K562 (cell line): ENCODE results near the gene MPPED2. TPM values are rescaled to one million over a fixed set of nuclear protein-coding genes. Genes with fewer than 3 reads are reported as not detected.

ENCODE experiments used
- ATAC-seq: fragments of 200-7000 bp; cut with Tn5 transposase; 3 replicates; pipeline ENCODE4 v1.9.1; 2020; ENCODE audit warnings: moderate library complexity
- BruUV-seq: library from RNA; stranded (reverse); fragments of 400-500 nt; replicated peaks from 2 replicates; lab custom pipeline; 2021; lab: Mats Ljungman, UMichigan
- CTCF ChIA-PET: fragments of 300-600 bp; formaldehyde crosslinking; extraction: SDS; loops from one replicate; lab custom pipeline; 2021; ENCODE audit warnings: low intra/inter-chr PET ratio; lab: Yijun Ruan, JAX
- POLR2A ChIA-PET: fragments of 300-600, 350-650 bp; sonication (Branson Sonifier 250); formaldehyde crosslinking; extraction: SDS; loops from one replicate; lab custom pipeline; 2021; ENCODE audit warnings: antibody characterized with exemption, inconsistent platforms; lab: Yijun Ruan, JAX
- DNase-seq, 4 experiments: peaks; one replicate each; pipeline versions ENCODE4 v3.0.0 to v3.0.0-alpha.2; 2011 to 2018; ENCODE audit warnings: low spot score in 3 of 4, mixed read lengths in 3 of 4; ENCODE audit errors: extremely low read depth in 1 of 4
- FAIRE-seq: peaks from 2 replicates; lab custom pipeline; 2011; peaks lifted over from hg19 to GRCh38; lab: Jason Lieb, UNC
- H2AFZ ChIP-seq: 2 replicates; pipeline ENCODE4 v1.6.0; 2011; ENCODE audit warnings: low read depth, low read length, control low read depth, inconsistent platforms
- H3K27ac ChIP-seq: fragments of 200-600 bp; 3 replicates; pipeline ENCODE4 v1.8.0; 2011; ENCODE audit warnings: low read depth, mild to moderate bottlenecking, control low read depth, inconsistent platforms, low read length, moderate library complexity, mixed read lengths; ENCODE audit errors: extremely low read depth
- H3K27me3 ChIP-seq, 2 experiments: fragments of 300-600 bp in 1 of 2; 2 replicates in 1 of 2; 3 replicates in 1 of 2; pipeline versions ENCODE4 v1.6.0 to v1.8.0; 2011; ENCODE audit warnings: inconsistent platforms in 2 of 2, low read length in 2 of 2, mild to moderate bottlenecking in 1 of 2, mixed read lengths in 1 of 2, moderate library complexity in 1 of 2; ENCODE audit not compliant: control insufficient read depth in 2 of 2, insufficient read depth in 2 of 2
- H3K36me3 ChIP-seq: fragments of 300-600 bp; 3 replicates; pipeline ENCODE4 v1.8.0; 2011; ENCODE audit warnings: mild to moderate bottlenecking, low read length, inconsistent platforms; ENCODE audit not compliant: control insufficient read depth, insufficient read depth
- H3K4me1 ChIP-seq, 2 experiments: fragments of 200-600 bp in 1 of 2; replicated peaks in 1 of 2; 2 replicates in 1 of 2; 3 replicates in 1 of 2; pipeline versions ENCODE4 v1.5.1 to v1.8.0; 2011; ENCODE audit warnings: inconsistent platforms in 2 of 2, low read length in 2 of 2, mild to moderate bottlenecking in 1 of 2, mixed read lengths in 1 of 2, moderate library complexity in 1 of 2; ENCODE audit not compliant: control insufficient read depth in 2 of 2, insufficient read depth in 2 of 2
- H3K4me2 ChIP-seq: 2 replicates; pipeline ENCODE4 v1.6.1; 2011; ENCODE audit warnings: low read length, control low read depth, inconsistent platforms, mixed read lengths; ENCODE audit not compliant: insufficient read depth
- H3K4me3 ChIP-seq: fragments of 200-600 bp; sonication (generic), shearing (Covaris generic); 2 replicates; pipeline ENCODE4 v1.5.1; 2016; ENCODE audit warnings: control low read depth, inconsistent platforms
- H3K79me2 ChIP-seq: fragments of 200-600 bp; 3 replicates; pipeline ENCODE4 v1.8.0; 2011; ENCODE audit warnings: low read length, inconsistent platforms; ENCODE audit not compliant: control insufficient read depth, insufficient read depth
- H3K9ac ChIP-seq, 2 experiments: 2 replicates each; pipeline versions ENCODE4 v1.6.0 to v1.6.1; 2011; ENCODE audit warnings: low read depth in 2 of 2, low read length in 2 of 2, control low read depth in 1 of 2, inconsistent platforms in 1 of 2, mild to moderate bottlenecking in 1 of 2, mixed read lengths in 1 of 2; ENCODE audit not compliant: insufficient read depth in 1 of 2
- H3K9me1 ChIP-seq: one replicate; pipeline ENCODE4 v1.6.0; 2011; ENCODE audit warnings: inconsistent platforms, mild to moderate bottlenecking, low read length, moderate library complexity; ENCODE audit not compliant: control insufficient read depth, insufficient read depth
- H3K9me3 ChIP-seq: replicated peaks from 2 replicates; pipeline ENCODE4 v1.5.1; 2011; ENCODE audit warnings: low read depth, low read length, inconsistent platforms; ENCODE audit not compliant: control insufficient read depth, insufficient read depth
- H4K20me1 ChIP-seq: replicated peaks from 2 replicates; pipeline ENCODE4 v1.6.1; 2011; ENCODE audit warnings: low read length, inconsistent platforms, mixed read lengths; ENCODE audit not compliant: control insufficient read depth, insufficient read depth
- GABPA ChIP-seq: fragments of 200-800 bp; sonication (Bioruptor generic); conservative IDR thresholded peaks from 2 replicates; pipeline ENCODE4 v1.6.1; 2016; ENCODE audit warnings: low read depth, missing genetic modification characterization, missing compliant biosample characterization
- MCM7 ChIP-seq, 2 experiments: fragments of 450-650 bp; IDR thresholded peaks; 2 replicates each; pipeline ENCODE4 v1.6.1; 2016 to 2018
- MED1 ChIP-seq: sonication (generic); formaldehyde crosslinking; IDR thresholded peaks from 2 replicates; pipeline ENCODE4 v1.8.1; 2023; ENCODE audit warnings: missing genetic modification reagents, borderline replicate concordance
- NFIX ChIP-seq: fragments of 250-450 bp; sonication (Bioruptor Pico); IDR thresholded peaks from 2 replicates; pipeline ENCODE4 v1.4.0; 2020; ENCODE audit warnings: low read depth, mild to moderate bottlenecking, moderate library complexity
- ZNF217 ChIP-seq: sonication (generic); formaldehyde crosslinking; IDR thresholded peaks from 2 replicates; pipeline ENCODE4 v1.8.0; 2022; ENCODE audit warnings: mild to moderate bottlenecking, missing genetic modification reagents
- ZNF444 ChIP-seq: fragments of 250-450 bp; sonication (Bioruptor Pico); IDR thresholded peaks from 2 replicates; pipeline ENCODE4 v1.4.0; 2020; ENCODE audit warnings: mild to moderate bottlenecking, moderate library complexity
- WGBS: fragments of 100-300 bp; shearing (Covaris generic); methylation state at CpG from one replicate; pipeline ENCODE4 v1.1.6; 2016; ENCODE audit warnings: low coverage, mixed read lengths; ENCODE audit not compliant: insufficient coverage; ENCODE audit errors: missing lambda C conversion rate; 5-methylcytosine and 5-hydroxymethylcytosine counted together
- in situ Hi-C: fragments of 300-500 bp; cut with MboI; formaldehyde crosslinking; loops from 4 replicates; pipeline ENCODE4 v1.15.0; 2018; ENCODE audit warnings: inconsistent platforms, mixed read lengths
- intact Hi-C: fragments of 100-400 bp; cut with micrococcal nuclease; formaldehyde crosslinking; loops from 2 replicates; pipeline ENCODE4 v1.14.2; 2022
- polyA plus RNA-seq, 8 experiments: library from polyadenylated mRNA; depleted of rRNA in 4 of 8; stranded (reverse) in 5 of 8; unstranded in 3 of 8; fragments of >200 nt; fragmentation: Nextera tagmentation in 2 of 8; fragmentation: Illumina TruSeq in 1 of 8; extraction: Ambion mirVana in 2 of 8; extraction: Trizol in 1 of 8; gene quantifications; 2 replicates each; pipeline versions ENCODE4 v1.2.1 to v1.2.3, GENCODE V29; 2011 to 2014; ENCODE audit warnings: inconsistent platforms in 1 of 8, missing spikeins in 1 of 8
- total RNA-seq, 7 experiments: library from RNA; depleted of rRNA in 6 of 7; stranded (reverse); fragments of >200 nt in 6 of 7; fragmentation: Illumina TruSeq in 2 of 7; extraction: Trizol in 2 of 7; gene quantifications; 2 replicates each; pipeline versions ENCODE4 v1.2.1 to v1.2.3, GENCODE V29; 2011 to 2021; ENCODE audit warnings: low replicate concordance in 1 of 7

The MPPED2 gene
- total and polyA plus RNA-seq, 9 of the 15 experiments (the other 6 are each of a cell fraction or from before 2014, with no cell fraction given) = not detected

DNA sequence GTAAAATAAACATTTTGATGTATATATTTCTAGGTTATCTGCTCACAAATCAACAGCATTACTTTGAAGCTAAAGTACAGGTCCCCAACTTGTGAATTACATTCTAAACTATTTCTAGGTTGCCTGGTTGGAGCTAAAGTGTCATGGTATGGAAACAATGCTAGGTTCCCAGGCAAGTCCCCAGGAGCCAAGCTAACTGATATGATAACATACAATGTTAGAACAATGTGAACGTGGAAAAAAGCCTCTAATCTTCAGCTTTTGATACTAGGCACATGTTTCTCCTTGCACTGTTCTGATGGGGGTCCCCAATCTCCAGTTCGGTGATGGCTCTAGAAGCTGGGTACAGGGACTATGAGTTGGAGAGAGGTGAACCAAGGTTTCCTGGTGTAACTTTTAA is 153.4 kb downstream of the MPPED2 start:
- Histone ChIP-seq H3K9me1 (no peaks in the 10 kb centered on the region), H3K9me3 (no peaks in the 10 kb centered on the region), H3K27ac (no peak overlapping the region), H2AFZ (no peak overlapping the region), H3K4me1 (no peaks in the 10 kb centered on the region), H3K27me3 (no peaks in the 10 kb centered on the region), H3K36me3 (no peaks in the 10 kb centered on the region), H3K4me3 (no peak overlapping the region), H3K4me2 (no peak overlapping the region), H3K79me2 (no peaks in the 10 kb centered on the region), H3K9ac (no peak overlapping the region), H4K20me1 (no peaks in the 10 kb centered on the region)
- WGBS = 0% methylated on average over 2 of the region's 2 CpGs
- FAIRE-seq (no peak), ATAC-seq (no peak), DNase-seq (no peak)
- ChIA-PET POLR2A (no interaction called here), CTCF (no interaction called here)
- in situ Hi-C loops (no loop called here), intact Hi-C loops (no loop called here)
- no TSS peak for BruUV-seq
- TF ChIP-seq ZNF444 (CRISPR knock-in tag) (no peak), ZNF217 (CRISPR knock-in tag) (no peak), NFIX (CRISPR knock-in tag) (no peak), MED1 (CRISPR knock-in tag) (no peak), GABPA (no peak)

- BruUV-seq = no TSS peak
- ATAC-seq (no peak), DNase-seq (no peak), FAIRE-seq (no peak)
- 8% methylated on average over 1 of the region's 1 CpG for WGBS
- POLR2A ChIA-PET = no interaction called here
- H3K9me3 ChIP-seq = no peaks in the 10 kb centered on the region
- no peaks in the 10 kb centered on the region for H3K36me3 ChIP-seq
- in situ Hi-C loops (no loop called here), intact Hi-C loops (no loop called here)
- no peaks in the 10 kb centered on the region for H3K27me3 ChIP-seq
- no peaks in the 10 kb centered on the region for H3K4me1 ChIP-seq
- H2AFZ ChIP-seq = no peak overlapping the region
- no peak for TF ChIP-seq MCM7 (IDR thresholded peaks at IDR 0.05)
- no peak overlapping the region for H3K9ac ChIP-seq
- H3K4me2 ChIP-seq = no peak overlapping the region
- no peaks in the 10 kb centered on the region for H3K9me1 ChIP-seq
- no peak overlapping the region for H3K4me3 ChIP-seq
- no peaks in the 10 kb centered on the region for H4K20me1 ChIP-seq
- no peak overlapping the region for H3K27ac ChIP-seq
- no peaks in the 10 kb centered on the region for H3K79me2 ChIP-seq
- CTCF ChIA-PET = no interaction called here
Observed at GRCh38 chr11:30432178-30432577, 154.0 kb downstream of the MPPED2 start.
